NCI-H1417 (cell line): ENCODE measurements around the gene CAPN15.

Experiments used
- DNase-seq, 3 experiments: peaks; one replicate each; lab custom pipeline; 2025; lab: John Stamatoyannopoulos, UW

Gene CAPN15

GRCh38 chr16:525520-526180, 1.9 kb upstream of the CAPN15 start:
- DNase-seq, result peak in 1 of 3 experiments; percentile 13

GRCh38 chr16:526181-527014, 1.1 kb upstream of the CAPN15 start:
- peak; percentile 54 to 84 (median 81) for DNase-seq

GRCh38 chr16:528111-529011, 849 bp downstream of the CAPN15 start:
- peak in 2 of 3 experiments; percentile 38 to 43 for DNase-seq

- DNase-seq, result no peak
Measured at GRCh38 chr16:529012-529575, 1.6 kb downstream of the CAPN15 start.

- DNase-seq, result no peak
Measured at GRCh38 chr16:530111-530817, 2.8 kb downstream of the CAPN15 start.

- no peak for DNase-seq
Measured at GRCh38 chr16:531494-532125, 4.1 kb downstream of the CAPN15 start.

- no peak for DNase-seq
Measured at GRCh38 chr16:533391-534123, 6.0 kb downstream of the CAPN15 start.

- no peak for DNase-seq
Measured at GRCh38 chr16:534135-534534, 6.6 kb downstream of the CAPN15 start.

- no peak for DNase-seq
Measured at GRCh38 chr16:534856-535445, 7.4 kb downstream of the CAPN15 start.

GRCh38 chr16:535446-536405, 8.2 kb downstream of the CAPN15 start:
- DNase-seq, result peak in 1 of 3 experiments; percentile 19

- DNase-seq, result no peak
Measured at GRCh38 chr16:536746-537145, 9.2 kb downstream of the CAPN15 start.

GRCh38 chr16:537415-538335, 10.2 kb downstream of the CAPN15 start:
- no peak for DNase-seq

GRCh38 chr16:539901-540530, 12.5 kb downstream of the CAPN15 start:
- no peak for DNase-seq

GRCh38 chr16:540645-541340, 13.3 kb downstream of the CAPN15 start:
- DNase-seq, result no peak

- DNase-seq, result no peak
Measured at GRCh38 chr16:543301-544164, 16.0 kb downstream of the CAPN15 start.
